ENCODE results near the gene CCNF.
A peak's percentile ranks its signal among the peaks of the same experiment; 100 is the strongest.

Gene CCNF

GRCh38 chr16:2450535-2450934 is 21.3 kb downstream of the CCNF start:
- peaks cover 57% of the 10 kb centered on the region for H3K36me3 Mint-ChIP-seq (ENCODE audit: low read depth)
- H3K9me3 Mint-ChIP-seq: no peaks in the 10 kb centered on the region
- H3K27me3 Mint-ChIP-seq (ENCODE audit: low read depth): no peaks in the 10 kb centered on the region
- H3K27ac Mint-ChIP-seq: no peak overlapping the region
- no peaks in the 10 kb centered on the region for H3K4me1 Mint-ChIP-seq
- no peak for TF ChIP-seq CTCF (IDR thresholded peaks at IDR 0.05; ENCODE audit: unreplicated experiment in 3 of 3)
- no peak overlapping the region for H3K4me3 Mint-ChIP-seq

DNA sequence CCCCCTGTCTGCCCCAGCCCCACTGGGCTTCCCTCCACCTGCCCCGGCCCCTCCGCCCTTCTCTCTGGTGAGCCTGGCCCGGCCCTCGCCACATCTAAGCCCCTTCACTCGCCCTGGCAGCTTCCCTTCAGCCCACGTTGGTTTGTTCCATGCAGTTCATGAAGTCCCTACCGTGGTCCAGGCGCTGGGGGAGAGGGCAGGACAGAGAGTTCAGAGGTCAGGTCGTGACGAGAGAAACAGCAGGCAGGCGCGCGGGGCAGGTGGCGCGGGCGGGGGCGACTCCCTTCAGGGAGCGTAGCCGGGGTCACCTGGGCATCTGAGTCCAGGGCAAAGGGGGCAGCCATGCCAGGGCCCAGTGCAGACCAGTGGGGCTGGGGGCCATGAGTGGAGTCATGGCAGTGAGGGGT is 21.7 kb downstream of the CCNF start:
- Mint-ChIP-seq H3K4me1 (no peaks in the 10 kb centered on the region), H3K27ac (no peak overlapping the region), H3K27me3 (ENCODE audit: low read depth) (no peaks in the 10 kb centered on the region), H3K36me3 (ENCODE audit: low read depth) (peaks cover 57% of the 10 kb centered on the region), H3K9me3 (no peaks in the 10 kb centered on the region), H3K4me3 (no peak overlapping the region)
- TF ChIP-seq CTCF (IDR thresholded peaks at IDR 0.05; ENCODE audit: unreplicated experiment in 3 of 3): no peak

- Mint-ChIP-seq H3K27ac (no peak overlapping the region), H3K36me3 (ENCODE audit: low read depth) (peaks cover 52% of the 10 kb centered on the region), H3K4me3 (no peak overlapping the region), H3K4me1 (no peaks in the 10 kb centered on the region), H3K27me3 (ENCODE audit: low read depth) (no peaks in the 10 kb centered on the region), H3K9me3 (no peaks in the 10 kb centered on the region)
- TF ChIP-seq CTCF (IDR thresholded peaks at IDR 0.05; ENCODE audit: unreplicated experiment in 3 of 3): no peak
Measured at GRCh38 chr16:2451851-2452320, 22.6 kb downstream of the CCNF start.

- Mint-ChIP-seq H3K36me3 (ENCODE audit: low read depth) (peaks cover 51% of the 10 kb centered on the region), H3K9me3 (no peaks in the 10 kb centered on the region)
Measured at GRCh38 chr16:2452650-2453049, 23.4 kb downstream of the CCNF start.

GRCh38 chr16:2455081-2455845 is 26.0 kb downstream of the CCNF start:
- Mint-ChIP-seq H3K4me3 (peak overlapping the region in 1 of 3 experiments; percentile 23), H3K36me3 (ENCODE audit: low read depth) (peaks cover 38% of the 10 kb centered on the region)

More at GRCh38 chr16:2452650-2453049, 23.4 kb downstream of the CCNF start:
- Mint-ChIP-seq H3K27me3 (ENCODE audit: low read depth) (peaks cover 3% of the 10 kb centered on the region), H3K4me3 (no peak overlapping the region), H3K27ac (no peak overlapping the region), H3K4me1 (no peaks in the 10 kb centered on the region)
- no peak for TF ChIP-seq CTCF (IDR thresholded peaks at IDR 0.05; ENCODE audit: unreplicated experiment in 3 of 3)

More at GRCh38 chr16:2455081-2455845, 26.0 kb downstream of the CCNF start:
- TF ChIP-seq CTCF (IDR thresholded peaks at IDR 0.05; ENCODE audit: unreplicated experiment in 3 of 3): no peak
- Mint-ChIP-seq H3K9me3 (no peaks in the 10 kb centered on the region), H3K27me3 (ENCODE audit: low read depth) (peaks cover 3% of the 10 kb centered on the region), H3K4me1 (peaks cover 5% of the 10 kb centered on the region), H3K27ac (no peak overlapping the region)

Data from nephron (organoid).